IMR-90 (cell line): ENCODE data around the gene ESM1. TPM values are rescaled to one million over a fixed set of nuclear protein-coding genes. Genes with fewer than 3 reads are reported as not detected.

ENCODE experiments used
- ATAC-seq: fragments of 200-7000 bp; cut with Tn5 transposase; 2 replicates; pipeline ENCODE4 v1.9.1; 2020; ENCODE audit warnings: low read depth, mild to moderate bottlenecking, moderate library complexity
- BruUV-seq: library from RNA; stranded (reverse); fragments of 400-500 nt; replicated peaks from 2 replicates; lab custom pipeline; 2021; lab: Mats Ljungman, UMichigan
- CTCF ChIA-PET: fragments of 300-600 bp; formaldehyde crosslinking; extraction: SDS; loops from one replicate; lab custom pipeline; 2021; ENCODE audit warnings: antibody characterized with exemption; lab: Yijun Ruan, JAX
- POLR2A ChIA-PET: fragments of 300-600 bp; sonication (Branson Sonifier 250); formaldehyde crosslinking; loops from one replicate; lab custom pipeline; 2022; ENCODE audit warnings: antibody characterized with exemption; ENCODE audit not compliant: unreplicated experiment; lab: Charles Lee
- DNase-seq: peaks from one replicate; pipeline ENCODE4 v3.0.0; 2013
- H2AFZ ChIP-seq: replicated peaks from 2 replicates; pipeline ENCODE3; 2013; ENCODE audit warnings: low read length, mild to moderate bottlenecking; ENCODE audit not compliant: poor library complexity
- H2AK5ac ChIP-seq: 2 replicates; pipeline ENCODE4 v1.6.1; 2013; ENCODE audit warnings: low read depth, low read length, inconsistent platforms
- H2AK9ac ChIP-seq: replicated peaks from 2 replicates; pipeline ENCODE3; 2013; ENCODE audit warnings: mild to moderate bottlenecking, low read depth, low read length, moderate library complexity; ENCODE audit not compliant: poor library complexity
- H2BK120ac ChIP-seq: 2 replicates; pipeline ENCODE4 v1.6.1; 2013; ENCODE audit warnings: low read depth, low read length, inconsistent platforms
- H2BK15ac ChIP-seq: 3 replicates; pipeline ENCODE4 v1.6.1; 2013; ENCODE audit warnings: low read depth, low read length, inconsistent platforms
- H2BK20ac ChIP-seq: 2 replicates; pipeline ENCODE4 v1.6.1; 2013; ENCODE audit warnings: low read depth, mild to moderate bottlenecking, inconsistent platforms, low read length, moderate library complexity
- H2BK5ac ChIP-seq: 2 replicates; pipeline ENCODE4 v1.6.1; 2013; ENCODE audit warnings: mild to moderate bottlenecking, low read depth, low read length, inconsistent platforms; ENCODE audit not compliant: poor library complexity, severe bottlenecking
- H3K14ac ChIP-seq: replicated peaks from 2 replicates; pipeline ENCODE4 v1.6.1; 2013; ENCODE audit warnings: low read depth, low read length, inconsistent platforms
- H3K18ac ChIP-seq: 2 replicates; pipeline ENCODE4 v1.6.1; 2013; ENCODE audit warnings: low read depth, low read length, control low read depth
- H3K23ac ChIP-seq: 2 replicates; pipeline ENCODE4 v1.6.1; 2013; ENCODE audit warnings: low read depth, low read length, inconsistent platforms
- H3K27ac ChIP-seq: 2 replicates; pipeline ENCODE4 v1.5.1; 2013; ENCODE audit warnings: mild to moderate bottlenecking, control low read depth, low read length; ENCODE audit not compliant: insufficient read depth
- H3K27me3 ChIP-seq: 2 replicates; pipeline ENCODE4 v1.6.1; 2013; ENCODE audit warnings: low read length; ENCODE audit not compliant: control insufficient read depth, insufficient read depth
- H3K36me3 ChIP-seq: 2 replicates; pipeline ENCODE4 v1.6.1; 2013; ENCODE audit warnings: low read length, mixed read lengths; ENCODE audit not compliant: control insufficient read depth, insufficient read depth
- H3K4ac ChIP-seq: 2 replicates; pipeline ENCODE4 v1.6.1; 2013; ENCODE audit warnings: low read depth, low read length, inconsistent platforms
- H3K4me1 ChIP-seq: 2 replicates; pipeline ENCODE4 v1.6.1; 2013; ENCODE audit warnings: low read length, mixed read lengths; ENCODE audit not compliant: control insufficient read depth, insufficient read depth
- H3K4me2 ChIP-seq: 2 replicates; pipeline ENCODE4 v1.6.1; 2013; ENCODE audit warnings: low read depth, mild to moderate bottlenecking, control low read depth, low read length, moderate library complexity
- H3K4me3 ChIP-seq: 2 replicates; pipeline ENCODE4 v1.5.1; 2013; ENCODE audit warnings: low read depth, mild to moderate bottlenecking, control low read depth, low read length, moderate library complexity; ENCODE audit not compliant: insufficient read depth
- H3K56ac ChIP-seq: 2 replicates; pipeline ENCODE4 v1.6.1; 2013; ENCODE audit warnings: low read length, inconsistent platforms; ENCODE audit not compliant: insufficient read depth; ENCODE audit errors: extremely low read depth
- H3K79me1 ChIP-seq, 2 experiments: 2 replicates each; pipeline ENCODE4 v1.6.1; 2013; ENCODE audit warnings: low read length in 2 of 2, inconsistent platforms in 1 of 2, low read depth in 1 of 2
- H3K9ac ChIP-seq: 2 replicates; pipeline ENCODE4 v1.6.1; 2013; ENCODE audit warnings: low read depth, low read length, control low read depth
- H3K9me1 ChIP-seq: 2 replicates; pipeline ENCODE4 v1.6.1; 2013; ENCODE audit warnings: low read length, inconsistent platforms; ENCODE audit not compliant: insufficient read depth
- H3K9me3 ChIP-seq: 2 replicates; pipeline ENCODE4 v1.6.1; 2013; ENCODE audit warnings: low read length; ENCODE audit not compliant: control insufficient read depth, insufficient read depth
- H4K20me1 ChIP-seq: 2 replicates; pipeline ENCODE4 v1.6.1; 2013; ENCODE audit warnings: low read length, inconsistent platforms; ENCODE audit not compliant: insufficient read depth
- H4K5ac ChIP-seq: 2 replicates; pipeline ENCODE4 v1.6.1; 2013; ENCODE audit warnings: mild to moderate bottlenecking, low read depth, low read length, control low read depth
- H4K8ac ChIP-seq, 2 experiments: 2 replicates each; pipeline ENCODE4 v1.6.1; 2013; ENCODE audit warnings: low read depth in 2 of 2, low read length in 2 of 2, control low read depth in 1 of 2, inconsistent platforms in 1 of 2
- H4K91ac ChIP-seq: 2 replicates; pipeline ENCODE4 v1.6.1; 2013; ENCODE audit warnings: low read depth, low read length, inconsistent platforms; ENCODE audit not compliant: insufficient read depth
- CHD1 ChIP-seq: IDR thresholded peaks from 2 replicates; pipeline ENCODE4 v1.6.1; 2012; ENCODE audit warnings: low read depth, low read length, improper control_type of control experiment
- MAFK ChIP-seq: IDR thresholded peaks from 2 replicates; pipeline ENCODE4 v1.6.1; 2012; ENCODE audit warnings: low read depth, low read length, improper control_type of control experiment
- MAZ ChIP-seq: IDR thresholded peaks from 2 replicates; pipeline ENCODE4 v1.6.1; 2012; ENCODE audit warnings: low read depth, mild to moderate bottlenecking, low read length, improper control_type of control experiment, moderate library complexity, borderline replicate concordance
- RAD21 ChIP-seq: IDR thresholded peaks from 2 replicates; pipeline ENCODE4 v1.6.1; 2012; ENCODE audit warnings: low read length, improper control_type of control experiment
- RFX5 ChIP-seq: IDR thresholded peaks from 2 replicates; pipeline ENCODE4 v1.8.0; 2012; ENCODE audit warnings: low read depth, mild to moderate bottlenecking, low read length, moderate library complexity
- whole genome bisulfite sequencing, 2 experiments: methylation state at CpG; one replicate each; pipeline versions ENCODE4 v1.1.5 to v1.1.7; 2013; ENCODE audit warnings: missing lambda C conversion rate in 2 of 2; ENCODE audit not compliant: insufficient read length in 1 of 2; ENCODE audit errors: extremely low coverage in 2 of 2; 5-methylcytosine and 5-hydroxymethylcytosine counted together
- dilution Hi-C: fragments of 300-500 bp; cut with HindIII; formaldehyde crosslinking; loops from one replicate; pipeline ENCODE4 v1.14.3; 2018; ENCODE audit warnings: low sequenced_read_pairs; ENCODE audit not compliant: unreplicated experiment
- in situ Hi-C: fragments of 300-500 bp; cut with MboI; formaldehyde crosslinking; loops from 3 replicates; pipeline ENCODE4 v1.14.3; 2019; ENCODE audit warnings: low sequenced_read_pairs, inconsistent platforms, mixed read lengths
- intact Hi-C: fragments of 100-400 bp; cut with micrococcal nuclease; formaldehyde crosslinking; loops from 2 replicates; pipeline ENCODE4 v1.10.0; 2022
- polyA plus RNA-seq, 3 experiments: library from polyadenylated mRNA; depleted of rRNA; stranded (reverse); fragments of >200 nt; gene quantifications; 2 replicates each; pipeline ENCODE4 v1.2.3, GENCODE V29; 2012; ENCODE audit warnings: low replicate concordance in 1 of 3
- total RNA-seq: library from RNA; depleted of rRNA; stranded (reverse); fragments of >200 nt; gene quantifications from 2 replicates; pipeline ENCODE4 v1.2.3, GENCODE V29; 2012

Gene ESM1
- total and polyA plus RNA-seq, 2 of the 4 experiments (the other 2 are of a cell fraction) = 7.1 to 10.2 TPM

GRCh38 chr5:54932789-54933188 lies 52.6 kb downstream of the ESM1 start:
- H3K79me1 ChIP-seq = no peaks in the 10 kb centered on the region
- H2BK20ac ChIP-seq = no peak overlapping the region
- peaks cover 7% of the 10 kb centered on the region for H3K9me3 ChIP-seq
- no peak overlapping the region for H3K9ac ChIP-seq
- ChIA-PET POLR2A (no interaction called here), CTCF (interaction anchor here (0.9 to 1.2 kb wide), 2 partner anchors 12 to 27 kb away, joined by 4 to 5 read pairs; no protein-coding TSS in a partner anchor)
- no peak overlapping the region for H3K56ac ChIP-seq
- no peak overlapping the region for H3K23ac ChIP-seq
- in situ Hi-C loops = no loop called here
- no peak overlapping the region for H3K14ac ChIP-seq
- TF ChIP-seq RFX5 = no peak
- TF ChIP-seq MAFK = no peak
- TF ChIP-seq MAZ = no peak
- no peak for TF ChIP-seq RAD21
- TF ChIP-seq CHD1 = no peak
- H3K4me2 ChIP-seq = no peak overlapping the region
- H2BK15ac ChIP-seq = no peak overlapping the region
- no peak overlapping the region for H3K4ac ChIP-seq
- H3K4me3 ChIP-seq = no peak overlapping the region
- H2BK120ac ChIP-seq = no peak overlapping the region
- no peak overlapping the region for H3K18ac ChIP-seq
- no peak overlapping the region for H4K5ac ChIP-seq
- dilution Hi-C loops = loop anchor here (25.0 kb wide), 1 partner anchor 205 kb away; no protein-coding TSS in a partner anchor
- WGBS, 2 experiments = no CpG with 5 or more reads among the region's 6 CpGs
- peaks cover 75% of the 10 kb centered on the region for H3K27me3 ChIP-seq
- intact Hi-C loops = no loop called here
- no peak overlapping the region for H2AK5ac ChIP-seq
- H2AK9ac ChIP-seq = no peak overlapping the region
- ATAC-seq = no peak
- no peaks in the 10 kb centered on the region for H3K4me1 ChIP-seq
- H3K36me3 ChIP-seq = no peaks in the 10 kb centered on the region
- H3K27ac ChIP-seq = no peak overlapping the region
- H2AFZ ChIP-seq = no peak overlapping the region
- no peak overlapping the region for H4K91ac ChIP-seq
- no peaks in the 10 kb centered on the region for H4K20me1 ChIP-seq
- no peaks in the 10 kb centered on the region for H3K9me1 ChIP-seq
- DNase-seq = no peak
- BruUV-seq = no TSS peak
- no peak overlapping the region for H2BK5ac ChIP-seq
- no peak overlapping the region for H4K8ac ChIP-seq
